GM21737 (cell line): Measurements from ENCODE around the gene ISG20L2.
A peak's percentile ranks its signal among the peaks of the same experiment; 100 is the strongest.
"Not testable (repeated sequence)": the region's sequence is repeated elsewhere in the genome, so short reads cannot be mapped to it uniquely, and the experiment has no call there.

ENCODE experiments used
- ATAC-seq: cut with Tn5 transposase; IDR thresholded peaks from one replicate; pipeline ENCODE4 v1.9.1; 2021; ENCODE audit warnings: mild to moderate bottlenecking, moderate library complexity; ENCODE audit not compliant: unreplicated experiment

The ISG20L2 gene

GRCh38 chr1:156728599-156729462 is at the start of gene ISG20L2:
TSS of gene ISG20L2 (minus strand) at chr1:156728766. CDS start at chr1:156727652, 1,114 bp downstream.
- peak; percentile 81 for ATAC-seq

- ATAC-seq: no peak
Observed at GRCh38 chr1:156777573-156777972, 49.0 kb upstream of the ISG20L2 start.

GRCh38 chr1:156776942-156777341 is 48.4 kb upstream of the ISG20L2 start:
- ATAC-seq: no peak

- ATAC-seq: no peak
Observed at GRCh38 chr1:156775799-156776198, 47.2 kb upstream of the ISG20L2 start.

- ATAC-seq: no peak
Observed at GRCh38 chr1:156773607-156774006, 45.0 kb upstream of the ISG20L2 start.

GRCh38 chr1:156772728-156773497 is 44.3 kb upstream of the ISG20L2 start:
- no peak for ATAC-seq

GRCh38 chr1:156772222-156772621 is 43.7 kb upstream of the ISG20L2 start:
- no peak for ATAC-seq

- ATAC-seq: no peak
Observed at GRCh38 chr1:156768610-156769295, 40.2 kb upstream of the ISG20L2 start.

GRCh38 chr1:156767879-156768604 is 39.5 kb upstream of the ISG20L2 start:
- peak; percentile 4 for ATAC-seq

- ATAC-seq: peak; percentile 90
Observed at GRCh38 chr1:156767101-156767878, 38.7 kb upstream of the ISG20L2 start, which contains the start of gene PRCC. TSS of gene PRCC (plus strand) at chr1:156767535. CDS start at chr1:156767772, 237 bp downstream.

GRCh38 chr1:156766298-156767100 is 37.9 kb upstream of the ISG20L2 start:
- peak; percentile 2 for ATAC-seq

- ATAC-seq: no peak
Observed at GRCh38 chr1:156765666-156766065, 37.1 kb upstream of the ISG20L2 start.

GRCh38 chr1:156765136-156765535 is 36.6 kb upstream of the ISG20L2 start:
- ATAC-seq: not testable (repeated sequence)

GRCh38 chr1:156760796-156761104 is 32.2 kb upstream of the ISG20L2 start:
- ATAC-seq: no peak

- ATAC-seq: no peak
Observed at GRCh38 chr1:156760092-156760795, 31.7 kb upstream of the ISG20L2 start.

GRCh38 chr1:156757572-156758253 is 29.1 kb upstream of the ISG20L2 start:
- not testable (repeated sequence) for ATAC-seq

- no peak for ATAC-seq
Observed at GRCh38 chr1:156756355-156756754, 27.8 kb upstream of the ISG20L2 start.

- no peak for ATAC-seq
Observed at GRCh38 chr1:156755527-156755950, 27.0 kb upstream of the ISG20L2 start.
